ENCODE results near the gene TMEM170A.
"Not testable (repeated sequence)": the region's sequence is repeated elsewhere in the genome, so short reads cannot be mapped to it uniquely, and the experiment has no call there.

The TMEM170A gene

GRCh38 chr16:75471723-75472633 lies 7.5 kb upstream of the TMEM170A start:
- Histone ChIP-seq H3K27me3 (ENCODE audit: insufficient read depth, poor library complexity, severe bottlenecking) (no peaks in the 10 kb centered on the region), H3K9me3 (ENCODE audit: severe bottlenecking) (no peaks in the 10 kb centered on the region), H3K36me3 (ENCODE audit: low read depth) (no peaks in the 10 kb centered on the region), H3K4me3 (ENCODE audit: severe bottlenecking) (no peak overlapping the region), H3K27ac (ENCODE audit: poor library complexity, severe bottlenecking) (no peak overlapping the region), H3K4me1 (ENCODE audit: insufficient read depth, poor library complexity, severe bottlenecking) (peaks cover 8% of the 10 kb centered on the region)
- peak; percentile 93 for ATAC-seq (ENCODE audit: low read depth)
- TF ChIP-seq CTCF (IDR thresholded peaks at IDR 0.05; ENCODE audit: poor library complexity, severe bottlenecking): peak; percentile 91
- DNase-seq (ENCODE audit: low spot score): no peak

DNA sequence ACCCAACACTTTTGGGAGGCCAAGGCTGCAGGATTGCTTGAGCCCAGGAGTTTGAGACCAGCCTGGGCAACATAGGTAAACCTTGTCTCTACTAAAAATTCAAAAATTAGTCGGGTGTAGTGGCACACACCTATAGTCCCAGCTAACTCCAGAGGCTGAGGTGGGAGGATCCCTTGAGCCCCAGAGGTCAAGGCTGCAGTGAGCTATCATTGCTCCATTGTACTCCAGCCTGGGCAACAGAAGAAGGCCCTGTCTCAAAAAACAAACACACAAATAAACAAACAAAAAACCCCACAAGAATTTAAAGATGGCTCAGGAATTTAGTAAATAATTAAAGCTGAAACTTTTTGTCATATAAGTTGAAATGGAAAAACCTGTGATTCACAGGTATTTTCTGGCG lies 2.3 kb upstream of the TMEM170A start:
- H3K36me3 ChIP-seq (ENCODE audit: low read depth): 0 out of 2 replicates have a peak, but pooled peaks cover 1% of the 10 kb centered on the region
- no peak overlapping the region for H3K27ac ChIP-seq (ENCODE audit: poor library complexity, severe bottlenecking)
- H3K27me3 ChIP-seq (ENCODE audit: insufficient read depth, poor library complexity, severe bottlenecking): no peaks in the 10 kb centered on the region
- peaks cover 6% of the 10 kb centered on the region for H3K4me1 ChIP-seq (ENCODE audit: insufficient read depth, poor library complexity, severe bottlenecking)
- TF ChIP-seq CTCF (IDR thresholded peaks at IDR 0.05; ENCODE audit: poor library complexity, severe bottlenecking): no peak
- no peak for DNase-seq (ENCODE audit: low spot score)
- no peak for ATAC-seq (ENCODE audit: low read depth)
- H3K4me3 ChIP-seq (ENCODE audit: severe bottlenecking): no peak overlapping the region
- H3K9me3 ChIP-seq (ENCODE audit: severe bottlenecking): no peaks in the 10 kb centered on the region

GRCh38 chr16:75463389-75464121 lies 934 bp downstream of the TMEM170A start:
- not testable (repeated sequence) for DNase-seq (ENCODE audit: low spot score); H3K36me3 ChIP-seq (ENCODE audit: low read depth); H3K4me1 ChIP-seq (ENCODE audit: insufficient read depth, poor library complexity, severe bottlenecking); H3K9me3 ChIP-seq (ENCODE audit: severe bottlenecking); H3K27me3 ChIP-seq (ENCODE audit: insufficient read depth, poor library complexity, severe bottlenecking)
- peak; percentile 35 for ATAC-seq (ENCODE audit: low read depth)
- peak overlapping the region; percentile 57 for H3K27ac ChIP-seq (ENCODE audit: poor library complexity, severe bottlenecking)
- H3K4me3 ChIP-seq (ENCODE audit: severe bottlenecking): peak overlapping the region; percentile 95

DNA sequence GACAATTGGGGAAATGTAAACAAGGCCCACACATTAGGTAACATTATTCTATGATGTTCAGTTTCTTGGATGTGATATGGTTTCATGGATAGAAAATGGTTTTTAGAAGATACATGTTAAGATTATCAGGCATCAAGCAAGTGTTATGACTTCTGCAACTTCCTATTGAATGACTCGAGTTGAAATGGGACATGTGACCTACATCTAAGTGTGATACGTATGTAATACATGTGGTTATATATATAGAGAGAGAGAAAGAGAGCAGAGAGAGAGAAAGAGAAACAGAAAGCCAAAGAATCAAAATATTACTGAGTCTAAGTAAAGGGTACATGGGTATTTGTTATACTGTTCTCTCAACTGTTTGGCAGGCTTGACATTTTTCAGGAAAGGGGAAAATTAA lies 1.7 kb downstream of the TMEM170A start:
- peak overlapping the region; percentile 95 for H3K4me3 ChIP-seq (ENCODE audit: severe bottlenecking)
- ATAC-seq (ENCODE audit: low read depth): no peak
- H3K27me3 ChIP-seq (ENCODE audit: insufficient read depth, poor library complexity, severe bottlenecking): no peaks in the 10 kb centered on the region
- no peaks in the 10 kb centered on the region for H3K9me3 ChIP-seq (ENCODE audit: severe bottlenecking)
- peaks cover 9% of the 10 kb centered on the region for H3K4me1 ChIP-seq (ENCODE audit: insufficient read depth, poor library complexity, severe bottlenecking)
- no peak for TF ChIP-seq CTCF (IDR thresholded peaks at IDR 0.05; ENCODE audit: poor library complexity, severe bottlenecking)
- no peak for DNase-seq (ENCODE audit: low spot score)
- H3K36me3 ChIP-seq (ENCODE audit: low read depth): peaks cover 11% of the 10 kb centered on the region; the same call in 1 of the 2 replicates
- H3K27ac ChIP-seq (ENCODE audit: poor library complexity, severe bottlenecking): peak overlapping the region; percentile 57

GRCh38 chr16:75461575-75461974 lies 2.9 kb downstream of the TMEM170A start:
- Histone ChIP-seq H3K27ac (ENCODE audit: poor library complexity, severe bottlenecking) (no peak overlapping the region), H3K4me1 (ENCODE audit: insufficient read depth, poor library complexity, severe bottlenecking) (peaks cover 9% of the 10 kb centered on the region), H3K9me3 (ENCODE audit: severe bottlenecking) (no peaks in the 10 kb centered on the region), H3K27me3 (ENCODE audit: insufficient read depth, poor library complexity, severe bottlenecking) (no peaks in the 10 kb centered on the region), H3K36me3 (ENCODE audit: low read depth) (peaks cover 11% of the 10 kb centered on the region; the same call in 1 of the 2 replicates), H3K4me3 (ENCODE audit: severe bottlenecking) (no peak overlapping the region)
- no peak for TF ChIP-seq CTCF (IDR thresholded peaks at IDR 0.05; ENCODE audit: poor library complexity, severe bottlenecking)
- ATAC-seq (ENCODE audit: low read depth) (no peak), DNase-seq (ENCODE audit: low spot score) (no peak)
